ENCODE measurements around the gene SLC38A1. TPM values are rescaled to one million over a fixed set of nuclear protein-coding genes. Genes with fewer than 3 reads are reported as not detected.

Gene SLC38A1
- polyA plus RNA-seq, 1 donor = 76.6 TPM

DNA sequence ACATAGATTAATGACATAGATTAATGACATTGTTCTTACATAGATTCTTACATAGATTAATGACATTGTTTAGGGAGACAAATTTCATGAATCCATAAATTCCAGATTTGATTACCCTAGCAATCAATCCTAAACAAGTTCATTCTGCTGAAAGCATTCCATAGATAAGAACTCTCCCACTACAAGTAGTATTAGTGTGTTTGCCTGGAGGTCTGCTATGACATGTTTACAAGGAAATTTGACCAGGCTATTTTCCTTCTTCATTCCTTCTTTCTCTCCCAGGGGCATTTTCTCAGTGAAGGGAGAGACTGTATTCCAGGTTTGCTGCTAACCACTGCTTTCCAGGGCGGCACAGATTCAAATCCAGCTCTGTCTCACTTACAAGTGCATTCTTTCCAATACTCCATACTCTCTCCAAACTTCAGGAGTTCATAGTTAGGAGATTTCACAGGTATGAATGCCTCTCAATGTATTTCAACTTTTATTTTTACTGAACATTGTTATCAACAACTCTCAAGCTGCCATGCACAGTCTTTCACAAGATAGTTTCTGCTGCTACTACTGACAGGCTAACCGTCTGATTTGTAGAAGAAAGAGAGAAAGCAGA is 134.5 kb downstream of the SLC38A1 start:
- no peak for DNase-seq

DNA sequence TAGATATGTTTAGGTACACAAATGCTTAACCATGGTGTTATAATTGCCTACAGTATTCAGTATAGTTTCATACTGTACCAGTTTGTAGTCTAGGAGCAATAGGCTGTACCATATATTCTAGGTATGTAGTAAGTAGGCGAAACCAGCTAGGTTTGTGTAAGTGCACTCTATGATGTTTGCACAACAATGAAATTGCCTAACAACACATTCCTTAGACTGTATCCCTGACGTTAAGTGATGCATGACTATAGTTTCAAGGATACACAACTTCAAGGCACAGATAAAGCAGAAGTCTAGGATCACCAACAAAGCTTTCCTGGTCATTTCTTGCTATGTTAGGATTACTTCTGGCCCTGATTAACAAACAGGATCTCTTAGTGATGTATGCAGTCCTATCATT is 135.1 kb downstream of the SLC38A1 start:
- DNase-seq = no peak

Other genes starting within 250 kb of the SLC38A1 start
- 239 TPM for gene SLC38A2, start 103.7 kb upstream of the SLC38A1 start, polyA plus RNA-seq (ENCODE audit: insufficient read length)

Data from left kidney (tissue), 2 donors.